ENCODE measurements around the gene CD68. TPM values are rescaled to one million over a fixed set of nuclear protein-coding genes. Genes with fewer than 3 reads are reported as not detected.
A peak's percentile ranks its signal among the peaks of the same experiment; 100 is the strongest.

The CD68 gene
- total and polyA plus RNA-seq, 7 donors, result 24.6 to 161 (median 56.4) TPM

- intact Hi-C loops (cut with DNase I), result loop anchor here (2.0 to 5.0 kb wide), 2 partner anchors 91 to 266 kb away; partner anchors contain the start of gene EIF5A
- DNase-seq, result peak; percentile 97
- peaks cover 50 to 75% (median 59%) of the 10 kb centered on the region in 4 donors for H3K36me3 ChIP-seq
- peak overlapping the region; percentile 97 to 100 (median 98) for H3K27ac ChIP-seq
- H3K9me3 ChIP-seq, result no peaks in the 10 kb centered on the region
- no peaks in the 10 kb centered on the region for H3K27me3 ChIP-seq
- TF ChIP-seq EP300 (IDR thresholded peaks at IDR 0.05), result peak in 2 of 4 donors; percentile 18 to 73
- TF ChIP-seq POLR2A (IDR thresholded peaks at IDR 0.05), result peak in 1 of 2 donors; percentile 39
- no peak for TF ChIP-seq CTCF (IDR thresholded peaks at IDR 0.05)
- TF ChIP-seq POLR2AphosphoS5 (IDR thresholded peaks at IDR 0.05), result peak; percentile 74 to 96 (median 82)
- peak overlapping the region; percentile 80 to 100 (median 89) for H3K4me3 ChIP-seq
- 0 to 1% methylated on average over 71 of the region's 71 CpGs for WGBS, 2 donors
- H3K4me1 ChIP-seq, result peaks cover 0 to 36% (median 34%) of the 10 kb centered on the region in 4 donors
These were observed 5.9 kb upstream of the CD68 start for GRCh38 chr17:7573324-7574080.

GRCh38 chr17:7574176-7574953 is 5.1 kb upstream of the CD68 start:
- DNase-seq, result no peak
- Histone ChIP-seq H3K9me3 (no peaks in the 10 kb centered on the region), H3K36me3 (peaks cover 56 to 75% (median 62%) of the 10 kb centered on the region in 4 donors), H3K27me3 (no peaks in the 10 kb centered on the region), H3K27ac (peak overlapping the region; percentile 97 to 100 (median 98)), H3K4me3 (peak overlapping the region; percentile 80 to 100 (median 89)), H3K4me1 (peaks cover 0 to 42% (median 39%) of the 10 kb centered on the region in 4 donors)
- intact Hi-C loops (cut with DNase I), result loop anchor here (5.0 kb wide), 1 partner anchor 267 kb away; the partner anchor contains the start of gene EIF5A
- WGBS, 2 donors, result 21 to 34% methylated on average over 15 of the region's 15 CpGs
- TF ChIP-seq EP300 (IDR thresholded peaks at IDR 0.05), result no peak

- Histone ChIP-seq H3K27me3 (no peaks in the 10 kb centered on the region), H3K36me3 (peaks cover 50 to 64% (median 57%) of the 10 kb centered on the region in 4 donors), H3K27ac (peak overlapping the region in 2 of 4 donors; percentile 97), H3K4me1 (peaks cover 0 to 50% (median 46%) of the 10 kb centered on the region in 4 donors), H3K4me3 (no peak overlapping the region), H3K9me3 (no peaks in the 10 kb centered on the region)
- no peak for DNase-seq
- intact Hi-C loops (cut with DNase I), result no loop called here
- no peak for TF ChIP-seq CTCF (IDR thresholded peaks at IDR 0.05)
- no peak for TF ChIP-seq POLR2AphosphoS5 (IDR thresholded peaks at IDR 0.05)
- TF ChIP-seq POLR2A (IDR thresholded peaks at IDR 0.05), result no peak
- no peak for TF ChIP-seq EP300 (IDR thresholded peaks at IDR 0.05)
- 61 to 63% methylated on average over 1 of the region's 1 CpG for WGBS, 2 donors
These were observed 4.0 kb upstream of the CD68 start for GRCh38 chr17:7575481-7575883.

- H3K36me3 ChIP-seq, result peaks cover 49 to 59% (median 53%) of the 10 kb centered on the region in 4 donors
- no peaks in the 10 kb centered on the region for H3K9me3 ChIP-seq
- TF ChIP-seq POLR2A (IDR thresholded peaks at IDR 0.05), result no peak
- intact Hi-C loops (cut with DNase I), result no loop called here
- WGBS, 2 donors, result 69 to 79% methylated on average over 7 of the region's 7 CpGs
- H3K27me3 ChIP-seq, result no peaks in the 10 kb centered on the region
- peaks cover 0 to 54% (median 49%) of the 10 kb centered on the region in 4 donors for H3K4me1 ChIP-seq
- DNase-seq, result no peak
- no peak overlapping the region for H3K4me3 ChIP-seq
- H3K27ac ChIP-seq, result peak overlapping the region in 2 of 4 donors; percentile 97
These were observed 3.5 kb upstream of the CD68 start for GRCh38 chr17:7575959-7576358.

- no peak for DNase-seq
- Histone ChIP-seq H3K4me3 (no peak overlapping the region), H3K27me3 (no peaks in the 10 kb centered on the region), H3K36me3 (peaks cover 47 to 54% (median 50%) of the 10 kb centered on the region in 4 donors), H3K27ac (peak overlapping the region in 1 of 4 donors; percentile 97), H3K4me1 (peaks cover 0 to 59% (median 52%) of the 10 kb centered on the region in 4 donors), H3K9me3 (no peaks in the 10 kb centered on the region)
- TF ChIP-seq CTCF (IDR thresholded peaks at IDR 0.05) (no peak), POLR2A (IDR thresholded peaks at IDR 0.05) (no peak), EP300 (IDR thresholded peaks at IDR 0.05) (no peak), POLR2AphosphoS5 (IDR thresholded peaks at IDR 0.05) (no peak)
- intact Hi-C loops (cut with DNase I), result no loop called here
- 83 to 87% methylated on average over 14 of the region's 14 CpGs for WGBS, 2 donors
These were observed 3.0 kb upstream of the CD68 start for GRCh38 chr17:7576432-7576937.

Data from sigmoid colon (tissue), 7 donors.